ENCODE data around the gene SINHCAF.

DNA sequence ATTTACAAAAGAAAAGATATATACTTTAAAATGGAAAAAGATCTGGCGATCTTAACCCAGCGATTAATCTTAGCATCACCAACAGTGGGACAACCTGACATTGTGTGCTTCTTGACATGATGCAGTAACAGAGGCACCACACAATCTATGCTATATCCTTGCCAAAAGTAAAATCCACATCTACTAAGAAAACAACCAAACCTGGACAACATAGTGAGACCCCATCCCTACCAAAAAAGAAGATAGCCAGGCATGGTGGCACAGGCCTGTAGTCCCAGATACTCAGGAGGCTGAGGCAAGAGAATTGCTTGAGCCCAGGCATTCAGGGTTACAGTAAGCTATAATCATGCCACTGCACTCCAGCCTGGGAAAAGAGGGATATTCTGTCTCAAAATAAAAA is 50.5 kb downstream of the SINHCAF start:
- TF ChIP-seq, protein P1, sequence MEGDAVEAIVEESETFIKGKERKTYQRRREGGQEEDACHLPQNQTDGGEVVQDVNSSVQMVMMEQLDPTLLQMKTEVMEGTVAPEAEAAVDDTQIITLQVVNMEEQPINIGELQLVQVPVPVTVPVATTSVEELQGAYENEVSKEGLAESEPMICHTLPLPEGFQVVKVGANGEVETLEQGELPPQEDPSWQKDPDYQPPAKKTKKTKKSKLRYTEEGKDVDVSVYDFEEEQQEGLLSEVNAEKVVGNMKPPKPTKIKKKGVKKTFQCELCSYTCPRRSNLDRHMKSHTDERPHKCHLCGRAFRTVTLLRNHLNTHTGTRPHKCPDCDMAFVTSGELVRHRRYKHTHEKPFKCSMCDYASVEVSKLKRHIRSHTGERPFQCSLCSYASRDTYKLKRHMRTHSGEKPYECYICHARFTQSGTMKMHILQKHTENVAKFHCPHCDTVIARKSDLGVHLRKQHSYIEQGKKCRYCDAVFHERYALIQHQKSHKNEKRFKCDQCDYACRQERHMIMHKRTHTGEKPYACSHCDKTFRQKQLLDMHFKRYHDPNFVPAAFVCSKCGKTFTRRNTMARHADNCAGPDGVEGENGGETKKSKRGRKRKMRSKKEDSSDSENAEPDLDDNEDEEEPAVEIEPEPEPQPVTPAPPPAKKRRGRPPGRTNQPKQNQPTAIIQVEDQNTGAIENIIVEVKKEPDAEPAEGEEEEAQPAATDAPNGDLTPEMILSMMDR (IDR thresholded peaks at IDR 0.05; ENCODE audit: insufficient read depth, low read depth, low read length): no peak
- no peak for TF ChIP-seq EZH2 (IDR thresholded peaks at IDR 0.05; ENCODE audit: insufficient read depth, low read length)

Measured in astrocyte (in vitro differentiated cells and primary cell).